SK-N-SH treated with all-trans-retinoic acid at 6 μM for 48 hours (cell line): ENCODE data around the gene SLC29A3.

ENCODE experiments used
- CREB5 ChIP-seq: fragments of 250-450 bp; sonication (Bioruptor Pico); IDR thresholded peaks from 2 replicates; pipeline ENCODE4 v1.5.1; 2020; ENCODE audit warnings: low read depth, mild to moderate bottlenecking, moderate library complexity
- ESRRG ChIP-seq: fragments of 250-450 bp; sonication (Bioruptor Pico); IDR thresholded peaks from 2 replicates; pipeline ENCODE4 v1.6.1; 2021; ENCODE audit warnings: mild to moderate bottlenecking
- OSR1 ChIP-seq: fragments of 250-450 bp; sonication (Bioruptor Pico); IDR thresholded peaks from 2 replicates; pipeline ENCODE4 v1.8.0; 2022; ENCODE audit warnings: moderate library complexity, mild to moderate bottlenecking, inconsistent platforms
- PATZ1 ChIP-seq: fragments of 250-450 bp; sonication (Bioruptor Pico); IDR thresholded peaks from 2 replicates; pipeline ENCODE4 v1.8.0; 2020; ENCODE audit warnings: mild to moderate bottlenecking, moderate library complexity, borderline replicate concordance
- POU6F1 ChIP-seq: fragments of 250-450 bp; sonication (Bioruptor Pico); IDR thresholded peaks from 2 replicates; pipeline ENCODE4 v1.8.0; 2021; ENCODE audit warnings: low read depth, mild to moderate bottlenecking, moderate library complexity, borderline replicate concordance
- PPARA ChIP-seq: fragments of 250-450 bp; sonication (Bioruptor Pico); IDR thresholded peaks from 2 replicates; pipeline ENCODE4 v1.5.0; 2020; ENCODE audit warnings: mild to moderate bottlenecking, borderline replicate concordance
- RARB ChIP-seq: fragments of 250-450 bp; sonication (Bioruptor Pico); IDR thresholded peaks from 2 replicates; pipeline ENCODE4 v1.8.0; 2021; ENCODE audit warnings: mild to moderate bottlenecking, moderate library complexity
- SNAI2 ChIP-seq: fragments of 250-450 bp; sonication (Bioruptor Pico); IDR thresholded peaks from 2 replicates; pipeline ENCODE4 v1.5.0; 2020; ENCODE audit warnings: mild to moderate bottlenecking, moderate library complexity
- TSHZ2 ChIP-seq: fragments of 250-450 bp; sonication (Bioruptor Pico); IDR thresholded peaks from 2 replicates; pipeline ENCODE4 v1.5.0; 2020; ENCODE audit warnings: mild to moderate bottlenecking, moderate library complexity
- ZFP30 ChIP-seq: fragments of 450-650 bp; formaldehyde crosslinking; IDR thresholded peaks from 2 replicates; pipeline ENCODE4 v1.5.0; 2022; ENCODE audit warnings: mild to moderate bottlenecking, moderate library complexity
- ZNF70 ChIP-seq: fragments of 450-650 bp; formaldehyde crosslinking; IDR thresholded peaks from 2 replicates; pipeline ENCODE4 v1.5.0; 2020; ENCODE audit warnings: mild to moderate bottlenecking, moderate library complexity

- TF ChIP-seq PATZ1: no peak
- no peak for TF ChIP-seq ESRRG (CRISPR knock-in tag)
- no peak for TF ChIP-seq POU6F1 (CRISPR knock-in tag)
- TF ChIP-seq ZFP30 (CRISPR knock-in tag): no peak
- TF ChIP-seq PPARA (CRISPR knock-in tag): no peak
- no peak for TF ChIP-seq SNAI2 (CRISPR knock-in tag)
- TF ChIP-seq OSR1: no peak
- TF ChIP-seq RARB (CRISPR knock-in tag): no peak
- no peak for TF ChIP-seq ZNF70 (CRISPR knock-in tag)
- TF ChIP-seq CREB5 (CRISPR knock-in tag): no peak
- TF ChIP-seq TSHZ2 (CRISPR knock-in tag): no peak
Observed at GRCh38 chr10:71371750-71372166, 52.7 kb downstream of the SLC29A3 start.
